ENCODE data around the gene PLXND1. TPM values are rescaled to one million over a fixed set of nuclear protein-coding genes. Genes with fewer than 3 reads are reported as not detected.
A peak's percentile ranks its signal among the peaks of the same experiment; 100 is the strongest.

Gene PLXND1
- total and polyA plus RNA-seq, 8 donors: 175 to 263 (median 214) TPM

DNA sequence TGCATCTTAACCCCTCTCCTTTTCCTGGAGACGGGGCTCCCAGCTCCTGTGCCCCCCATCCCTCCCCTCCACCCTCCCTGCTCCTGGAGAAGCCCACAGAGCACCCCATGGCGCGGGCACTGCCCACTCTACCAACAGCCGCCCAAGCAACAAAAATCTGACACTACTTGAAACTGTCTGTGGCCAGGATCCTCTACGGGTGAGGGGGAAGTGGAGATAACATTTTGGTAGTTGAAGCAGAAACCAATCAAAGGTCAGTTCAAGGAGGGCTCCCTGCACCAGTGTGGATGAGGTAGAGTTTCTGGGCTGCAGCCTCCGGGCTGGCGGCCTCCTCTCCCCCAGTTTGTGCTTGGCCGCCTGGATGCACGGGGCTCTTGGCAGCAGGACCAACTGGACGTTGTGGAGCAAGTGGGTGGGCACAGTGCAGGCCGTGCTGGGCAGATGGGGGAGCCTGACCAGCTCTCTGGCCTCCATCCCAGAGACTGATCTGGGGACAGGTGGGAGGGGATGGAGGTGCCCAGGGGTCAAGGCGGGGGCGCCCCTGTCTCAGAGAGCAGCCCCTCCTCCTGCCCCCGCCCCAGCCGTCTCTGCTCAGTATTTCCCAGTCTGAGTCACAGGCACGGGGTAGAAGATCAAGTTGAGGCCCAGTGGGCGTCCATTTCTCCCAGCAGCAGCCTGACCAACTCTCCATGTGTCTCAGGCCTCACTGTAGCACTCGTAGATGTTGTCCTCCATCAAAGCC is 50.7 kb downstream of the PLXND1 start:
- ATAC-seq (no peak), DNase-seq (peak in 1 of 4 donors; percentile 60)
- no peak for TF ChIP-seq CTCF (IDR thresholded peaks at IDR 0.05)
- Histone ChIP-seq H3K36me3 (peaks cover 0 to 59% of the 10 kb centered on the region in 2 donors), H3K9me3 (no peaks in the 10 kb centered on the region), H3K4me1 (peaks cover 16 to 64% of the 10 kb centered on the region in 2 donors), H3K27ac (no peak overlapping the region), H3K4me3 (no peak overlapping the region), H3K27me3 (no peaks in the 10 kb centered on the region)
- intact Hi-C loops (cut with DNase I): no loop called here

DNA sequence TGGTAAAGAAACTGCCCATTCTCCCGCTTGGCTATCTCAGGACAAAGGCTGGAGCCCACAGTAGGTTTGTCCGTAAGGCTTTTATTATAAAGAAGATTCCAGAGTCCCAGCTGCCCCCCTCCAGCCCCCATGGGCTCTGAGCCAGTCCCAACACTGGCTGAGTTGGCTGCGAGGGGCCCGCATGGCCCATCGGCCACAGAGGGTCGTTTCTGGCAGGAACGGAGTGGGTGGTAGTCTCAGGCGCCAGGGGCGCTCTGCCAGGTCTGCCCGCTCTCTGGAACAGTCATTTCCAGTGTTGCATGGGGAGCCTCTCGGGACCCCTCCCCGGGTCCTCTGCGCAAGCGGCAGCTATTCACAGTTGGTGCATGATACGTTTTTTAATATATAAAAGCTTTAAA is 51.3 kb downstream of the PLXND1 start:
- DNase-seq (peak in 1 of 4 donors; percentile 70), ATAC-seq (no peak)
- no peaks in the 10 kb centered on the region for H3K27me3 ChIP-seq
- intact Hi-C loops (cut with DNase I): no loop called here
- H3K36me3 ChIP-seq: peaks cover 0 to 55% of the 10 kb centered on the region in 2 donors
- no peak for TF ChIP-seq CTCF (IDR thresholded peaks at IDR 0.05)
- H3K4me1 ChIP-seq: peaks cover 10 to 57% of the 10 kb centered on the region in 2 donors
- H3K27ac ChIP-seq: no peak overlapping the region
- no peaks in the 10 kb centered on the region for H3K9me3 ChIP-seq
- no peak overlapping the region for H3K4me3 ChIP-seq

- Histone ChIP-seq H3K4me1 (peaks cover 6 to 52% of the 10 kb centered on the region in 2 donors), H3K27ac (no peak overlapping the region), H3K27me3 (no peaks in the 10 kb centered on the region), H3K36me3 (peaks cover 0 to 49% of the 10 kb centered on the region in 2 donors), H3K4me3 (no peak overlapping the region), H3K9me3 (no peaks in the 10 kb centered on the region)
- DNase-seq (peak in 1 of 4 donors; percentile 49), ATAC-seq (no peak)
- intact Hi-C loops (cut with DNase I): no loop called here
- no peak for TF ChIP-seq CTCF (IDR thresholded peaks at IDR 0.05)
These were observed 51.9 kb downstream of the PLXND1 start for GRCh38 chr3:129554356-129555152.

DNA sequence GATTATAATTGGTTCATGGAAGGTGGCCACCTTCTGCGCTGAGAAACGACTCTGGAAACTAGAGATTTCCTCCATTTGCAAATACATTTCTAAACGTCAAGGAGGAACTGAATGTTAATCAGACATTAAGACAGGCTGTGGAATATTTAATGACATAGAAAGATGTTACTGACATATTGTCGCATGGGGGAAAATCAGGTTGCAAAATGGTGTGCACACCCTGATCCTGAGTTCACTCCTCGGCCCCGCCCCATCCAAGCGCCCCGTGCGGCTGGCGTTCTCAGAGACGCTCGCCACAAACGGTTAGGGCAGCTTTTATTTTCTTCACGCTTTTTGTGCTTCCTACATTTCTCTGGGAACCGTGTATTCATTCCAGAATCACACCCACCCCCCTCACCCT is 52.8 kb downstream of the PLXND1 start:
- no peak for TF ChIP-seq CTCF (IDR thresholded peaks at IDR 0.05)
- peak overlapping the region in 1 of 2 donors; percentile 3 for H3K27ac ChIP-seq
- no peaks in the 10 kb centered on the region for H3K27me3 ChIP-seq
- DNase-seq: peak in 1 of 4 donors; percentile 85
- H3K36me3 ChIP-seq: peaks cover 0 to 40% of the 10 kb centered on the region in 2 donors
- H3K4me3 ChIP-seq: no peak overlapping the region
- peaks cover 6 to 44% of the 10 kb centered on the region in 2 donors for H3K4me1 ChIP-seq
- ATAC-seq: peak; percentile 22
- H3K9me3 ChIP-seq: no peaks in the 10 kb centered on the region
- intact Hi-C loops (cut with DNase I): no loop called here

GRCh38 chr3:129553171-129553570 is 53.3 kb downstream of the PLXND1 start:
- Histone ChIP-seq H3K4me3 (no peak overlapping the region), H3K4me1 (peaks cover 6 to 38% of the 10 kb centered on the region in 2 donors), H3K36me3 (peaks cover 0 to 35% of the 10 kb centered on the region in 2 donors), H3K27me3 (no peaks in the 10 kb centered on the region), H3K27ac (no peak overlapping the region), H3K9me3 (no peaks in the 10 kb centered on the region)
- ATAC-seq (no peak), DNase-seq (peak in 1 of 4 donors; percentile 71)
- intact Hi-C loops (cut with DNase I): no loop called here
- TF ChIP-seq CTCF (IDR thresholded peaks at IDR 0.05): no peak
